Right lobe of liver (tissue), 6 donors: Measurements from ENCODE around the gene RSU1. TPM values are rescaled to one million over a fixed set of nuclear protein-coding genes. Genes with fewer than 3 reads are reported as not detected.

Experiments used
- ATAC-seq, 4 donors: fragments of 200-7000 bp; cut with Tn5 transposase; one replicate each; pipeline ENCODE4 v1.9.1; 2020; ENCODE audit warnings: mild to moderate bottlenecking in 4 of 4, moderate library complexity in 4 of 4
- DNase-seq, 3 donors: peaks; one replicate each; pipeline ENCODE4 v3.0.0-alpha.2; 2020
- H3K27ac ChIP-seq, 3 donors: fragments of 200-600 bp; one replicate each; pipeline ENCODE4 v1.8.0; 2022
- H3K27me3 ChIP-seq, 2 donors: fragments of 200-600 bp; one replicate each; pipeline ENCODE4 v1.8.0; 2022
- H3K36me3 ChIP-seq, 4 donors: fragments of 200-600 bp; sonication (generic) in 1 of 4; one replicate each; pipeline versions ENCODE4 v1.5.1 to v1.8.0; 2017 to 2022; ENCODE audit warnings: control low read depth in 1 of 4
- H3K4me1 ChIP-seq, 4 donors: fragments of 200-600 bp; sonication (generic) in 1 of 4; one replicate each; pipeline versions ENCODE4 v1.5.1 to v1.8.0; 2017 to 2022; ENCODE audit warnings: control low read depth in 1 of 4
- H3K4me3 ChIP-seq, 3 donors: fragments of 200-600 bp; one replicate each; pipeline ENCODE4 v1.8.0; 2022
- H3K9me3 ChIP-seq, 4 donors: fragments of 200-600 bp; sonication (generic) in 1 of 4; one replicate each; pipeline versions ENCODE4 v1.5.1 to v1.8.0; 2017 to 2022; ENCODE audit warnings: control low read depth in 1 of 4
- CTCF ChIP-seq, 4 donors: fragments of 200-600 bp in 3 of 4; fragments of 450-650 bp in 1 of 4; IDR thresholded peaks; one replicate each; pipeline versions ENCODE4 v1.5.1 to v1.8.0; 2016 to 2022; ENCODE audit warnings: antibody characterized with exemption in 4 of 4, mild to moderate bottlenecking in 2 of 4
- POLR2A ChIP-seq: fragments of 450-650 bp; IDR thresholded peaks from one replicate; pipeline ENCODE4 v1.6.1; 2017; ENCODE audit warnings: antibody characterized with exemption, mild to moderate bottlenecking
- WGBS: methylation state at CpG from one replicate; pipeline ENCODE4 v1.1.6; 2018; ENCODE audit warnings: low coverage, low lambda C conversion rate; ENCODE audit not compliant: insufficient coverage; ENCODE audit errors: missing lambda C conversion rate; 5-methylcytosine and 5-hydroxymethylcytosine counted together
- intact Hi-C, 2 donors: fragments of 100-400 bp; cut with DNase I; formaldehyde crosslinking; loops; one replicate each; pipeline versions ENCODE4 v1.11.2 to v1.14.1; 2022
- total RNA-seq, 6 experiments: library from RNA; depleted of rRNA in 2 of 6; stranded (reverse); fragments of >200 nt in 2 of 6; fragmentation: NEBNext Ultra II Directional in 3 of 6; extraction: Animal tissue kit (Norgen Biotek cat#: 25700) in 3 of 6; gene quantifications; one replicate each; pipeline versions ENCODE4 v1.1.0 to v1.2.4, GENCODE V29; 2016 to 2023
- donor health status: DM: no; HTN: yes; CAD: no.
- donor health status: DM: no; HTN: no; CAD: no.
- donor health status: DM: no; HTN: no; CAD: no.
- donor health status: DM: no; HTN: yes; CAD: no.
- donor health status: DM: no; HTN: yes; CAD: no.

RSU1 gene
- total RNA-seq, 6 experiments from 2014 or later, result 24.1 to 44.5 (median 28.4) TPM

- Histone ChIP-seq H3K36me3 (no peaks in the 10 kb centered on the region), H3K9me3 (no peaks in the 10 kb centered on the region), H3K4me1 (no peaks in the 10 kb centered on the region), H3K4me3 (no peak overlapping the region), H3K27me3 (no peaks in the 10 kb centered on the region), H3K27ac (no peak overlapping the region)
- intact Hi-C loops, result no loop called here
- TF ChIP-seq POLR2A (no peak), CTCF (IDR thresholded peaks at IDR 0.05) (no peak)
- DNase-seq (no peak), ATAC-seq (no peak)
Observed at GRCh38 chr10:16732376-16732775, 84.8 kb downstream of the RSU1 start.

- H3K27me3 ChIP-seq, result no peaks in the 10 kb centered on the region
- no peak overlapping the region for H3K4me3 ChIP-seq
- intact Hi-C loops, result no loop called here
- ATAC-seq (no peak), DNase-seq (no peak)
- no peaks in the 10 kb centered on the region for H3K36me3 ChIP-seq
- H3K9me3 ChIP-seq, result no peaks in the 10 kb centered on the region
- WGBS, result 95% methylated on average over 5 of the region's 5 CpGs
- no peak overlapping the region for H3K27ac ChIP-seq
- no peaks in the 10 kb centered on the region for H3K4me1 ChIP-seq
- TF ChIP-seq CTCF (IDR thresholded peaks at IDR 0.05) (no peak), POLR2A (no peak)
Observed at GRCh38 chr10:16728266-16728665, 89.0 kb downstream of the RSU1 start.

GRCh38 chr10:16727666-16728065 lies 89.6 kb downstream of the RSU1 start:
- intact Hi-C loops, result no loop called here
- WGBS, result 91% methylated on average over 8 of the region's 8 CpGs
- Histone ChIP-seq H3K9me3 (no peaks in the 10 kb centered on the region), H3K4me3 (no peak overlapping the region), H3K4me1 (no peaks in the 10 kb centered on the region), H3K36me3 (no peaks in the 10 kb centered on the region), H3K27ac (no peak overlapping the region), H3K27me3 (no peaks in the 10 kb centered on the region)
- no peak for ATAC-seq
- no peak for TF ChIP-seq CTCF (IDR thresholded peaks at IDR 0.05)
- no peak for TF ChIP-seq POLR2A
- no peak for DNase-seq

DNA sequence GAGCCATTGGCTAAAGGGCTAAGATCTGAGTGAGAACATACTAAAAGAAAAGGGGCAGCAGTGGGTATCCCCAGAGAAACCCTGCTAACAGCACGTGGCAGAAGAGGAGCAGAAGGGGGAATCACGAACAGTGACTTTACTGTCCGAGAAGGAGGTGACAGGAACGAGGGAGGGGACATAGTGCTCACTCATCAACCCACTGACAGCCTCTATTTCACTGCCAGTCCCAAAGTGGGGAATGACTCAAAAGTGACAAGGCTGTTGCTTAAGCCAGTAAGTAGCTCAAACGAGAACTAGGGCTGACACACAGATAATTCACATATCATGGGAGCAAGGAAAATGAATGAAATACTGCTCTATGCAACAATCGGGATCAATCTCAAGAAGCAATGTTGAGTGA lies 92.7 kb downstream of the RSU1 start:
- no peak overlapping the region for H3K27ac ChIP-seq
- TF ChIP-seq CTCF (IDR thresholded peaks at IDR 0.05) (no peak), POLR2A (no peak)
- no peak for DNase-seq
- 92% methylated on average over 6 of the region's 6 CpGs for WGBS
- H3K27me3 ChIP-seq, result no peaks in the 10 kb centered on the region
- H3K9me3 ChIP-seq, result no peaks in the 10 kb centered on the region
- intact Hi-C loops, result no loop called here
- H3K4me3 ChIP-seq, result no peak overlapping the region
- ATAC-seq, result no peak
- no peaks in the 10 kb centered on the region for H3K4me1 ChIP-seq
- H3K36me3 ChIP-seq, result no peaks in the 10 kb centered on the region

- H3K36me3 ChIP-seq, result no peaks in the 10 kb centered on the region
- no peaks in the 10 kb centered on the region for H3K9me3 ChIP-seq
- TF ChIP-seq CTCF (IDR thresholded peaks at IDR 0.05) (no peak), POLR2A (no peak)
- H3K27ac ChIP-seq, result no peak overlapping the region
- 93% methylated on average over 2 of the region's 2 CpGs for WGBS
- no peaks in the 10 kb centered on the region for H3K27me3 ChIP-seq
- no peak overlapping the region for H3K4me3 ChIP-seq
- H3K4me1 ChIP-seq, result no peaks in the 10 kb centered on the region
- intact Hi-C loops, result no loop called here
- DNase-seq (no peak), ATAC-seq (no peak)
Observed at GRCh38 chr10:16720812-16721211, 96.4 kb downstream of the RSU1 start.
